ENCODE measurements around the gene UBE4B. TPM values are rescaled to one million over a fixed set of nuclear protein-coding genes. Genes with fewer than 3 reads are reported as not detected.

Gene UBE4B
- total and polyA plus RNA-seq, 10 of the 15 experiments (the other 5 are each of a cell fraction or from before 2014, with no cell fraction given), result 2.9 to 32.6 (median 20.7) TPM

- no peaks in the 10 kb centered on the region for H3K27me3 ChIP-seq (replicated peaks in 1 of 2; ENCODE audit: control insufficient read depth in 2 of 2, insufficient read depth in 2 of 2, low read length in 1 of 2)
- no peaks in the 10 kb centered on the region for H3K9me3 ChIP-seq (replicated peaks; ENCODE audit: control insufficient read depth, insufficient read depth, low read length)
- H3K4me1 ChIP-seq (ENCODE audit: control insufficient read depth, insufficient read depth, low read length), result no peaks in the 10 kb centered on the region; the same call in 1 of the 2 replicates
- no peak overlapping the region for H2AFZ ChIP-seq (ENCODE audit: control insufficient read depth, low read depth, low read length)
- ChIA-PET SMC1A (ENCODE audit: uncharacterized antibody, unreplicated experiment) (interaction anchor here (0.8 to 2.9 kb wide), 5 partner anchors 29 to 169 kb away, joined by 3 to 57 read pairs (median 5); no protein-coding TSS in a partner anchor), RAD21 (ENCODE audit: unreplicated experiment) (interaction anchor here (0.7 to 4.1 kb wide), 5 partner anchors 8 to 467 kb away, joined by 3 to 46 read pairs (median 4); no protein-coding TSS in a partner anchor), CTCF (interaction anchor here (3.2 to 4.5 kb wide), 2 partner anchors 13 to 132 kb away, joined by 17 to 110 read pairs; no protein-coding TSS in a partner anchor), POLR2A (interaction anchor here (0.6 kb wide), 1 partner anchor 79 kb away, joined by 3 read pairs; no protein-coding TSS in a partner anchor)
- intact Hi-C loops (cut with micrococcal nuclease; ENCODE audit: unreplicated experiment) (no loop called here), in situ Hi-C loops (cut with MboI) (no loop called here)
- no peak overlapping the region for H3K9ac ChIP-seq (ENCODE audit: control insufficient read depth, insufficient read depth, low read length)
- no peak overlapping the region for H3K27ac ChIP-seq (ENCODE audit: control insufficient read depth, insufficient read depth)
- H3K4me3 ChIP-seq, result no peak overlapping the region
- DNase-seq (ENCODE audit: low read depth, low spot score) (no peak), ATAC-seq (no peak), FAIRE-seq (no peak)
- H4K20me1 ChIP-seq (ENCODE audit: control insufficient read depth, insufficient read depth), result no peaks in the 10 kb centered on the region
- 50% methylated on average over 3 of the region's 3 CpGs for WGBS (ENCODE audit: insufficient coverage, insufficient replicate concordance, low lambda C conversion rate, missing lambda C conversion rate)
- H3K79me2 ChIP-seq (ENCODE audit: control insufficient read depth, insufficient read depth, low read length), result peaks cover 15% of the 10 kb centered on the region
- no peaks in the 10 kb centered on the region for H3K36me3 ChIP-seq (ENCODE audit: control insufficient read depth in 2 of 2, insufficient read depth in 2 of 2, low read length in 1 of 2)
- no peak overlapping the region for H3K4me2 ChIP-seq (ENCODE audit: control insufficient read depth, insufficient read depth)
- BruUV-seq (replicated peaks), result no TSS peak
- TF ChIP-seq SP1 (IDR thresholded peaks at IDR 0.05; ENCODE audit: low read depth, low read length) (no peak), E2F4 (IDR thresholded peaks at IDR 0.05; ENCODE audit: low read depth, low read length) (no peak), ZNF274 (IDR thresholded peaks at IDR 0.05; ENCODE audit: insufficient read depth, insufficient read length) (no peak), HSF1 (IDR thresholded peaks at IDR 0.05; ENCODE audit: low read depth, low read length) (no peak), ZNF592 (IDR thresholded peaks at IDR 0.05) (no peak), REST (IDR thresholded peaks at IDR 0.05; ENCODE audit: low read depth, low read length) (no peak), LARP7 (IDR thresholded peaks at IDR 0.05) (no peak), ATF3 (IDR thresholded peaks at IDR 0.05; ENCODE audit: borderline replicate concordance, extremely low read depth, low read depth, low read length) (no peak), ZNF384 (IDR thresholded peaks at IDR 0.05; ENCODE audit: borderline replicate concordance, low read depth, low read length) (no peak), SMAD1 (IDR thresholded peaks at IDR 0.05; ENCODE audit: low read depth, partially characterized antibody) (no peak), TCF12 (IDR thresholded peaks at IDR 0.05; ENCODE audit: low read depth, low read length) (no peak)
These were observed 175.1 kb downstream of the UBE4B start for GRCh38 chr1:10207810-10208209.
